Mucosa of descending colon (tissue), 3 donors: ENCODE results near the gene RNF123. TPM values are rescaled to one million over a fixed set of nuclear protein-coding genes. Genes with fewer than 3 reads are reported as not detected.
"Not testable (repeated sequence)": the region's sequence is repeated elsewhere in the genome, so short reads cannot be mapped to it uniquely, and the experiment has no call there.

Source experiments
- ATAC-seq: fragments of 200-7000 bp; cut with Tn5 transposase; one replicate; pipeline ENCODE4 v1.9.1; 2020; ENCODE audit warnings: mild to moderate bottlenecking, moderate library complexity
- DNase-seq, 3 donors: peaks; one replicate each; pipeline ENCODE4 v3.0.0-alpha.2; 2020
- H3K36me3 ChIP-seq: fragments of 200-600 bp; one replicate; pipeline ENCODE4 v1.8.0; 2021; ENCODE audit warnings: low read depth, mild to moderate bottlenecking
- H3K4me1 ChIP-seq: fragments of 200-600 bp; one replicate; pipeline ENCODE4 v1.8.0; 2021; ENCODE audit warnings: low read depth, mild to moderate bottlenecking
- H3K4me3 ChIP-seq: fragments of 200-600 bp; one replicate; pipeline ENCODE4 v1.8.0; 2021; ENCODE audit warnings: mild to moderate bottlenecking
- H3K9me3 ChIP-seq: fragments of 200-600 bp; one replicate; pipeline ENCODE4 v1.8.0; 2021; ENCODE audit warnings: mild to moderate bottlenecking
- intact Hi-C, 2 donors: fragments of 100-400 bp; cut with DNase I in 1 of 2; cut with micrococcal nuclease in 1 of 2; formaldehyde crosslinking; loops; one replicate each; pipeline versions ENCODE4 v1.11.0 to v1.11.1; 2022; cut with DNase I, micrococcal nuclease
- total RNA-seq, 3 donors: library from RNA; stranded (reverse); fragmentation: NEBNext Ultra II Directional in 2 of 3; extraction: Animal tissue kit (Norgen Biotek cat#: 25700) in 2 of 3; gene quantifications; one replicate each; pipeline versions ENCODE4 v1.2.1 to v1.2.4, GENCODE V29; 2021 to 2023
- TF ChIP-seq, protein P1 (sequence below): fragments of 200-600 bp; IDR thresholded peaks from one replicate; pipeline ENCODE4 v1.8.0; 2022; ENCODE audit warnings: antibody characterized with exemption, mild to moderate bottlenecking
- donor health status: DM: no; HTN: no; CAD: no; lungs with moderate emphysema.
- donor health status: DM: no; HTN: no; CAD: no.
- donor health status: DM: no; HTN: yes; CAD: no.

The RNF123 gene
- total RNA-seq, 3 donors from 2014 or later: 45.5 to 58.1 (median 51.0) TPM

DNA sequence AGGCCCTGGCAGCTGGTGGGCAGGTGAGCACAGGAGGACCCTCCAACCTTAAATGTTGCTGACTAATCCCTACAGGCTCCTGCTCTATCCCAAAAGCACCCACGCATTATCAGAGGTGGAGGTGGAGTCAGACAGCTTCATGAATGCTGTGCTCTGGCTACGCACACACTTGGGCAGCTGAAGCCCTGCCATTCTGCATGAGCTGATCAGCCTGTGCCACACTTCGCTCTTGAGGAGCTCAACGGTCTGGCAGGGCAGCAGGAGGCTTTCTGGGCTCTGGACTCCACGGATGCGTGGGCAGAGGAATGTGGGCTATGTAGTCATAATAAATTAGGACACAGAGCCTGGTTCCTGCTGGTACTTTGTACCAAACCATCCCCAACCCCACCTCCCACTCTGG lies 6.2 kb upstream of the RNF123 start:
- no peak for DNase-seq
- intact Hi-C loops: no loop called here

DNA sequence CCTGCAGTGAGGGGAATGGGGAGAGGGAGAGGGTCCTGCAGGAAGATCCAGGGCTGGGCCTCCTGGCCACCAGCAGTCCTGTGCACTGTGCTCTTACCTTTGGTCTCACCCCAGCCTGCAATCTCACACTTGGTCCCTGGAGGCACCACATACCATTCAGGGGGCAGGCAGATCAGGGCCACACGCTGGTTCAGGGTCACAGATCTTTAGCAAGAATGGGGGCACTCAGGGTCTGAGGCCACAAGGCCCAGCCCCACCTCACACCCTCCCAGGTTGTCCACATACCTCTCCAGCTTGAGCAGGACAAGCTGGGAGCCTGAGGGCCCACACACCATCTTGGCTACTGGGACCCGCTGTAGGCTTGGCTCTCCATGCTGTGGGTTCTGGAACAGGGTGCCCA lies 4.9 kb upstream of the RNF123 start:
- ATAC-seq, DNase-seq, intact Hi-C loops, H3K4me3 ChIP-seq, H3K9me3 ChIP-seq, H3K4me1 ChIP-seq, H3K36me3 ChIP-seq: not testable (repeated sequence)

More for the DNA sequence above, 6.2 kb upstream of the RNF123 start:
- no peak for ATAC-seq
- peaks cover 10% of the 10 kb centered on the region for H3K36me3 ChIP-seq
- TF ChIP-seq, protein P1, sequence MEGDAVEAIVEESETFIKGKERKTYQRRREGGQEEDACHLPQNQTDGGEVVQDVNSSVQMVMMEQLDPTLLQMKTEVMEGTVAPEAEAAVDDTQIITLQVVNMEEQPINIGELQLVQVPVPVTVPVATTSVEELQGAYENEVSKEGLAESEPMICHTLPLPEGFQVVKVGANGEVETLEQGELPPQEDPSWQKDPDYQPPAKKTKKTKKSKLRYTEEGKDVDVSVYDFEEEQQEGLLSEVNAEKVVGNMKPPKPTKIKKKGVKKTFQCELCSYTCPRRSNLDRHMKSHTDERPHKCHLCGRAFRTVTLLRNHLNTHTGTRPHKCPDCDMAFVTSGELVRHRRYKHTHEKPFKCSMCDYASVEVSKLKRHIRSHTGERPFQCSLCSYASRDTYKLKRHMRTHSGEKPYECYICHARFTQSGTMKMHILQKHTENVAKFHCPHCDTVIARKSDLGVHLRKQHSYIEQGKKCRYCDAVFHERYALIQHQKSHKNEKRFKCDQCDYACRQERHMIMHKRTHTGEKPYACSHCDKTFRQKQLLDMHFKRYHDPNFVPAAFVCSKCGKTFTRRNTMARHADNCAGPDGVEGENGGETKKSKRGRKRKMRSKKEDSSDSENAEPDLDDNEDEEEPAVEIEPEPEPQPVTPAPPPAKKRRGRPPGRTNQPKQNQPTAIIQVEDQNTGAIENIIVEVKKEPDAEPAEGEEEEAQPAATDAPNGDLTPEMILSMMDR: no peak
- H3K4me3 ChIP-seq: no peak overlapping the region
- peaks cover 2% of the 10 kb centered on the region for H3K4me1 ChIP-seq
- H3K9me3 ChIP-seq: no peaks in the 10 kb centered on the region

DNA sequence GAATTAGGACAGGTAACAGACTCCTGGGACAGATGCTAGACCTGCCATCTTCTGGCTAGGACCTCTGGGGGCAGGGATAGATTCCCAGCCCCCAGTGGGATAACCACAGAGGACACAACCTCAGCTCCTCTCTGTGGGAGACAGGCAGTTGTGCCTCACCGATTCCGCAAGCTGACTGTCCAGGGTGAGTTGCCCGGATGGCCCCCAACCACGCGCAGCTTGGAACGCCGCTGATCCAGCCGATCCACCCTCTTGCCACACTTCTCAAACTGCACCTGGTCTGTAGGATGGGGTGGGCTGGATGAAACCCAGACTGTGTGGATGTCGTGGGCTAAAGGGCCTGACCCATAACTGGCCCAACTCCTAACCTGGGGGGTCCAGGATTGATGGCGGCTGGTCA lies 4.3 kb upstream of the RNF123 start:
- H3K4me3 ChIP-seq, H3K9me3 ChIP-seq, H3K4me1 ChIP-seq, H3K36me3 ChIP-seq, ATAC-seq, intact Hi-C loops, DNase-seq: not testable (repeated sequence)

DNA sequence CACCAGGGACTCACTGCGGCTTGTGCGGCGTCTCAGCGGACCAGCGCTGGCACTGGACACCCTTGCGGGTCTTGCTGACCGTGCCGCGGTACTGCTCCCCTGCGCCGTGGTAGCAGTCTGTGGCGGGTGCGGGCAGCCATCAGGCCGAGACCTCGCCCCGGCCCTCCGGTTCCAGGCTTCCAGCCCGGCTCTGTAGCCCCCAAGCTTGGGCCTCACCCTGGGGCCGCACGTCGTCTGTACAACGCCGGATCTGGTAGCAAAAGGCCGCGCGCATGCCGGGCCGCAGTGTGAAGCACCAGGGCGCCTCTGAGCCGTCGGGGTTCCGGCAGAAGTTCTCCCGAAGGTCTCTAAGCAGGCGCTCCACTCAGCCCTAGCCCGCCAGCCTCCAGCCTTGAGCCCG lies 3.5 kb upstream of the RNF123 start:
- DNase-seq, H3K9me3 ChIP-seq, H3K36me3 ChIP-seq, ATAC-seq, intact Hi-C loops, H3K4me3 ChIP-seq: not testable (repeated sequence)
- peaks cover 14% of the 10 kb centered on the region for H3K4me1 ChIP-seq

DNA sequence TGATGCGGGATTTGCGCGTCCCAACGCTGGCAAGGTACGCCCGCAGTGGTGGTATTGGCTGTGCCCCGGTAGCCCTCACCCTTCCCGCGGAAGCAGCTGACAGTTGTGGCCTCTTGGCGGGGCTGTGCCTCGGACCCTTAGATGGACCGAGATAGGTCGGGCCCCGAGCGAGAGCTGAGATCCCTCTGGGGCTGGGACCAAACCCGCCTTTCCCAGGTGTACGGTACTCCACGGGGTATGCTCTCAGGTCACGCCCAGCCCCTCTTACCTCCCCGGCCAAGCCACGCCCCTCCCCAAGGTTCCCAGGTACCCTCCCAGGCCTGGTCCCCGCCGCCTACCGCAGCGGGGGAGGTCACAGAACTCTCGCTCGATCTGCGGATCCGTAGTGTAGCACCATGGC lies 3.0 kb upstream of the RNF123 start:
- peaks cover 19% of the 10 kb centered on the region for H3K4me1 ChIP-seq
- H3K36me3 ChIP-seq, intact Hi-C loops, H3K4me3 ChIP-seq, H3K9me3 ChIP-seq: not testable (repeated sequence)
- ATAC-seq: peak; percentile 34
- peak; percentile 70 to 72 (median 72) for DNase-seq

DNA sequence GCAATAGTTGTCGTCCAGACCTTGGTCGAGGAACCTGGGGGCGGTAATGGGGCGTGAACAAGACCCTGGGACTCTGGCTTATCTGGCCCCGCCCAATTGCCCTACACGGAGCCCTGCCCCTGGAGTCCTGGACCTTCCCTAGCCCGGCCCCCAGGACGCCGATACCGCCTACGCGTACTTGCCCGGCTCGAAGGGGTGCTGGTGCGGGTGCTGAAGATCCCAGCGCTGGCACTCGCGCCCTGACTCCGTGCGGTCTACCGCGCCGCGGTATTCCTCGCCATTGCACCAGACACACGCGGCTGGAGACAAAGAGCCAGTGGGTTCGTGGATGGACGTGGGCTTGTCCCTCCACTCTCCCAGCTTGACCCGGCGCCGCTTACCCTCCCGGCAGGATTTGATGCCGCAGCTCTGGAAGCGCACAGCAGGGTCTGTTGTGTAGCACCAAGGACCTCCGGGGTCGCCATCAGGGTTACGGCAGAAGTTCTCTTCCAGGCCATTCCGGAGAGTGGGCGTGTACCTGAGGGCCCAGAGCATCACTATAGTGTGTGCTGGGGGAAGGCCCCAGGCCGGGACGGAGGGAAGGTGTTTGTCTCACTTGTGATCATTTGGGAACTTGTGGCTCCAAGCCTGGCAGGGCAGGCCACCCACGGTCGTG lies 2.5 kb upstream of the RNF123 start:
- ATAC-seq: peak; percentile 64
- H3K36me3 ChIP-seq, intact Hi-C loops, H3K9me3 ChIP-seq, H3K4me3 ChIP-seq: not testable (repeated sequence)
- DNase-seq: peak; percentile 76 to 83 (median 82)
- peaks cover 21% of the 10 kb centered on the region for H3K4me1 ChIP-seq

DNA sequence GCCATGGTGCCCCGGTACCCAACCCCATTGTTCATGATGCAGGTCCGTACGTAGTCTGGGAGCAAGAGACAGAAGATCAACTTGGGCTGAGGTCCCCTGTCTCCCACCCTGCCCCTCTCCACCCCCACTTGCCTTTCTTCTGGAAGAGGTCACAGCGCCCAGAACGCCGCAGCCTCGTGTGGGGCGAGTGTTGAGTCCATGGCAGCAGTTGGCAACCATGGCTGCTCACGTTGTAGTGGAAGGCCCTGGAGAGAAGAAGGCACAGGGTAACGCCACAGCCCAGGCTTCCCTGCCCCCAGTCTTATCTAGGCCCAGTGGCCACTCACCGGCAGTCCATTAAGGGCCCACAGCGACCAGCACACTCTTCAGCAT lies 1.9 kb upstream of the RNF123 start:
- DNase-seq, H3K36me3 ChIP-seq, ATAC-seq, H3K4me3 ChIP-seq, H3K9me3 ChIP-seq, intact Hi-C loops: not testable (repeated sequence)
- H3K4me1 ChIP-seq: peaks cover 21% of the 10 kb centered on the region

DNA sequence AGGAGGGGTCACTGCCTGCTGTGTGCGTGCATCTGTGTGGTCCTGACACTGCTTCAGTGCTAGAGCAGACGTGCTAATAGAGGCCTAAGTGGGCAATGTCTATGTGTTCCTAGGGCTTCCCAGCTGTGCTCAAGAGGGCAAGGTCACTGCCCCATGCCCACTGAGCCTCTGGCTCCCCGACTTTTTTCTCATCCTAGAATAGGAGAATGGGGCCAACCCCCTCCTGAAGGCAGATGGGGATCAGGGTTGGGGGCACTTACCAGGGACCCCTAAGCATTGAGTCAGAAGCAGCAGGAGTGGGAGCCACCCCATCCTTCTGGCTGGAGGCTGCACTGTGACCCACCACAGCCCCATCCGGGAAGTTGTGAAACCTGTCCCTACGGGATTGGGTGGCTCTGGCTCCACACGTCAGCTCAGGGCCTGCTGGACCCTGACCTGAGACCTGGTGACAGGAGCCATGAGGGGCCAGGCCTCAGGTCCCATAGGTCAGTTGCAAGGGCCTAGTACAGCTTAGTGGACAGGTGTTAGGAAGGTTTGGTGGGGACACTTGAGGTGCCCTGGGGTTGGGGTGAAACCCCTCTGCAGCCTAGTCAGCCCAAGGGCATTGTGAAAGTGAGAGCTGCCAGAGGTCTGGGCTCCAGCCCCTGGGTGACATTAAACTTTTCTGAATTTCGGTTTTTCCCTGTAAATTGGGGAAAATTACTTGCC lies 865 bp upstream of the RNF123 start:
- peaks cover 21% of the 10 kb centered on the region for H3K4me1 ChIP-seq
- intact Hi-C loops, H3K4me3 ChIP-seq, H3K9me3 ChIP-seq, DNase-seq, H3K36me3 ChIP-seq: not testable (repeated sequence)
- peak; percentile 4 for ATAC-seq

DNA sequence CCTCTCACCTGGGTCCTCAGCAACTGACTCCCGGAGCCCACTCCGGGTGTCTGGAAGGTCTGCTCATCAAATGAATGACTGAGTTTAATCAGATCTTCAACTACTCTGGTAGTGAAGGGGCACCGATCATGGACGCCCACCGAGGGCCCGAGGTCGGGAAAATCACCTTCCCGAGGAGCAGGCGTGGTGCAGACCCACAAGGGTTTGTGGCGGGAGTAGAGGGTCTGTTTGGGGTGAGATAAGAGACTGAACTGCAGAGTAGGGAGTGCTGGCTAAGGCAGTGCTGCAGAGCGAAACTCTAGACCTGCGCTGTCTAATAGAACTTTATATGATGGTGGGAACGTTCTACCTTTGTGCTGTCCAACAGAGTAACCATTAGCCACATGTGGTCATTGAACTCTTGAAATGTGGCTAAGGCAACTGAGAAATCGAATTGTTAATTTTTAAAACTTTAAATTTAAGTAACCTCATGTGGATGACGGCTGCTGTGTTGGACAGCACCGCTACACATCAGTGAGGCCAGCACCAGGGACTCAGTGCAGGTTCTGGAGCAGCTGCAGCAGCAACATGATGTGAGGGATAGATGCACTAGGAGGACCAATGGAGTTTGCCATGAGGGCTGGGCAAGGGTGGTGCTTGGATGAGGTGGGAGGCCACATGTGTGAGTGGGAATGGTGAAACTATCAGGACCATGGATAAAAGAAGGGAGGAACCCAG lies 709 bp downstream of the RNF123 start:
- Histone ChIP-seq H3K4me1 (peaks cover 21% of the 10 kb centered on the region), H3K4me3 (peak overlapping the region; percentile 97)
- H3K9me3 ChIP-seq, intact Hi-C loops, ATAC-seq, H3K36me3 ChIP-seq, DNase-seq: not testable (repeated sequence)

DNA sequence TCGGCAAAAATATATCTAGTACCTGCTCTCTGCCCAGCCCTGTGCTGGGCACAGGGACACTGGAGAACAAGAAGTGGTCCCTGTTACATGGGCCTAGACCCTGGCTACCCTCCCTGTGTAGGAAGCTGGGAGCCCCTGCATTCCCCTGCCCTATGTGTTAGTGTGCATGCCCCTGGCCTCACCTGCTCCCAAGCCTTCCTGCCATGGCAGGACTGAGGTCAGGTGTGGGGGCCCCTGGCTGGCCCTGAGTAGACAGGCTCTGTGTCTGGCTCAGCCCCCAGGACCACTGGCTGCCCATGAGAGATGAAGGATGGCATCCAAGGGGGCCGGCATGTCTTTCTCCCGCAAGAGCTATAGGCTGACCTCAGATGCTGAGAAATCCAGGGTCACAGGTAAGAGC lies 1.5 kb downstream of the RNF123 start:
- ATAC-seq, intact Hi-C loops, H3K4me3 ChIP-seq, DNase-seq, H3K9me3 ChIP-seq, H3K36me3 ChIP-seq: not testable (repeated sequence)
- peaks cover 20% of the 10 kb centered on the region for H3K4me1 ChIP-seq

DNA sequence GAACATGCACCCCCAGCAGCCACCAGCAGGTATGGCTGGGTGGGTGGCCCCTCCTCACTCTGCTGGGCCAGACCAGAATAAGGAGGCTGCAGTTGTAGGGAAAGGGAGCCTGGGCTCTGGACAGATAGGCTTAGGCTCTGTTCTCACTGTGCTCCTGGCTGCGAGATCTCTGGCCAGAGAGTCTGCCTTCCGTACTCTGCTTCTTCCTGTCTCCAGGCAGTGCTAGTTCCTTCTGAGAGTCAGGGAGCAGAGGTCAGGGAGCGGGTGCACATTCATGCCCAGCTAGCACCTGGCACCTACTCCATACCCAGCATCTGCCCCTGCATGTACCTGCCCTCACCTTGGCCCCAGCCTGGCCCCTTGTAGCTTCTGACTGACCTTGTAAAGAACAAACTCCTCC lies 2.1 kb downstream of the RNF123 start:
- peaks cover 19% of the 10 kb centered on the region for H3K4me1 ChIP-seq
- ATAC-seq (peak; percentile 48), DNase-seq (peak in 2 of 3 donors; percentile 56 to 69)
- intact Hi-C loops, H3K36me3 ChIP-seq, H3K4me3 ChIP-seq, H3K9me3 ChIP-seq: not testable (repeated sequence)

DNA sequence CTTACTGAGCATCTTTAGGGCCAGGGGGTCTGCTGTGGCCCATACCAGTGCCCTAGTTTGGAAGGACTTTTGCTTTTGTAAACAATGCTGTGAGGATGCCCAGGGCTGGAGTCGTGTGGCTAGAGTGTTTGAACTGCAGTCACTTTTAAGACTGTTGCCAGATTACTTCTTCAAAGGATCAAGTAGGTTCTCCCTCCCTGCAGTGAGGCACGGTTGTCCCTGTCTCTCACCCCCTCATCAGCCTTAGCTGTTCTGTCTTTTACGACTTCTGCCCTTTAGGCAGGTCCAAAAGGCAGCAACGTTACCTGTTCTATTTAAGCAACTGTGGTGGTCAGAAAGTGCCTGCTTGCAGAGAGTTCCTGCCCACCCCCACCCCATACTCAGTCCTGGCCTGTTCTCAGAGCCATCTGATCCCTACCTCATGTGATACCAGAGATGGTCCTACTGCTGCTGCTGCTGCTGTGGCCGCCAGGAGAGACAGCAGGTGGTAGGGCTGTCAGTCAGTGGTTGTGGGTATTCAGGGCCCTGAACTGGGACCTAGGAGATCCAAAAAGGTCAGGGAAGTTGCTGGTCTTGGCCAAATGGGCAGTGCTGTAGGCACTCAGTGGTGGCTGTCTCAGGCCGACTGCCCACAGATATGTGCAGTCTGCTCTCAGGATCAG lies 5.2 kb downstream of the RNF123 start:
- ATAC-seq, H3K36me3 ChIP-seq, H3K4me3 ChIP-seq, intact Hi-C loops, H3K9me3 ChIP-seq, DNase-seq: not testable (repeated sequence)
- peaks cover 17% of the 10 kb centered on the region for H3K4me1 ChIP-seq
